Testis (tissue), 2 donors: ENCODE results near the gene B3GALT2.
A peak's percentile ranks its signal among the peaks of the same experiment; 100 is the strongest.

Experiments
- CTCF ChIP-seq, 3 experiments: fragments of 450-650 bp in 2 of 3; fragments of 200-600 bp in 1 of 3; sonication (generic) in 1 of 3; IDR thresholded peaks; one replicate each; pipeline ENCODE4 v1.5.1; 2016 to 2019; ENCODE audit warnings: antibody characterized with exemption in 3 of 3, mild to moderate bottlenecking in 2 of 3, moderate library complexity in 1 of 3
- POLR2A ChIP-seq: fragments of 450-650 bp; IDR thresholded peaks from one replicate; pipeline ENCODE4 v1.6.1; 2017; ENCODE audit warnings: antibody characterized with exemption, mild to moderate bottlenecking, moderate library complexity

- peak in 2 of 3 experiments; percentile 26 to 29 for TF ChIP-seq CTCF (IDR thresholded peaks at IDR 0.05)
- no peak for TF ChIP-seq POLR2A
These were observed 3.8 kb upstream of the B3GALT2 start for GRCh38 chr1:193190096-193190744.
